ENCODE measurements around the gene RASSF7.
A peak's percentile ranks its signal among the peaks of the same experiment; 100 is the strongest.

RASSF7 gene

DNA sequence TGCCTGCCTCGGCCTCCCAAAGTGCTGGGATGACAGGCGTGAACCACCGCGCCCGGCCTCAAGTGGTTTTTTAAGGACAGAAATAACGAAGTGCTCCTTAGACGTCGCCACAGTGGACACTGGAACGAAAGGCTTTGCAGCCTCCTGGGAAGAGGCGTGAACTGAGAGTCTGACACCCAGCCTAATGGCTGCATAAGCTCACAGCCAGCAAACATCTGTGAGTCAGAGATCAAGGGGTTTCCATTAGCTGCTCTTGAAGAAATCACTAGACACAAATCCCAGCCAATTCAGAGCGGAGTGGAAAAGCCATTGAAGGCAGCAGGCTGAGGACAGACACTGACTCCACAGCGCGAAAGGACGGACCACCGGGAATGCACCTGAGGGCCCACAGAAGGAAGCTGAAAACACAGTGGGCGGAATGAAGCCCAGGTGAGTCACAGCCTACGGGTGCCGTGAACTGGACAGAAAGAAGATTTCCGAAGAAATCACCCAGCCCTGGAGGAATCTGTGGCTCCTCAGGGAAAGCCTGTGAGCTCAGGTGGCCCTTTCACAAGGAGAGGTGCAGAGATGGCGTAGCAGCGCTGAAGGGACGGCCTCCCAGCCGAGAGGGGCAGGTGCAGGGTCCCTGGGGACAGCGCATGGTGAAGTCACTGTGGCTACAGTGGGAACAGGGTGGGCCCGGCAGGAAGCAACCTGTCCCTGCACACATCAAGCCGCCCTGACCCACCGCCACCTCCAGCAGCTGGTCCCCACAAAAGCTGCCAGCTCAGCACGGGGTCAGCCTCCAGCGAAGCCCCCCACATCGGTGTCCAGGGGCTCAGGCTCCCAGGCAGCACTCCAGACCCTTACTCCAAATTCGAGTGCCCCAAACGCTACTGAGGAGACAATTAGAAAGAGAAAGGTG lies 11.8 kb upstream of the RASSF7 start:
- no peak for DNase-seq
- intact Hi-C loops (cut with DNase I): no loop called here

DNA sequence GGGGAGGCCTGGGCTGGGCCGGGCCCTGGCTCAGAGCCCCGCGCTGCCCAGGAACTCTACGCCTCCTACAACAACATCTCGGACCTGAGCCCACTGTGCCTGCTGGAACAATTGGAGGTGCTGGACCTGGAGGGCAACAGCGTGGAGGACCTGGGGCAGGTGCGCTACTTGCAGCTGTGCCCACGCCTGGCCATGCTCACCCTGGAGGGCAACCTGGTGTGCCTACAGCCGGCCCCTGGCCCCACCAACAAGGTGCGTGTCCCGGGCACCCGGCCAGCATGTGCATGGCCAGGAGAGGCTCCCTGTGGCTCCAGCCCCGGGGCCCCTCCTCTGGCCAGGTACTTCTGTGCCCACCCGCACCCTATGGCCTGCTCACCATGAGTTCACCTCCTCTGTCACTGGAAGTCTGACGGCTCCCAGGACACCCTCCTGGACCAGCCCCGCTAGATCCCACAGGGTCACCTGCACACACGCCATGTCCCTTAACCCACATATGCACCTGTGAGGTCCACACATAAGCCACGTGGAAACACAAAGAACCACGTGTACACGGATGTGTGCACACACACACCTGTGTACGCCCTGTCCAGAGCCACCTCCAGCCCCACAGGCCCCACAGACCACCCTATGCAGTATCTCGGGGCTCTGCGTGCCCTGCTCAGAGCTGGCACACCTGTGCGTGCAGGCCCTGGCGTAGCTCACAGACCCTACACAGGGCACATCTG lies 10.6 kb upstream of the RASSF7 start:
- intact Hi-C loops (cut with DNase I): no loop called here
- DNase-seq: no peak

DNA sequence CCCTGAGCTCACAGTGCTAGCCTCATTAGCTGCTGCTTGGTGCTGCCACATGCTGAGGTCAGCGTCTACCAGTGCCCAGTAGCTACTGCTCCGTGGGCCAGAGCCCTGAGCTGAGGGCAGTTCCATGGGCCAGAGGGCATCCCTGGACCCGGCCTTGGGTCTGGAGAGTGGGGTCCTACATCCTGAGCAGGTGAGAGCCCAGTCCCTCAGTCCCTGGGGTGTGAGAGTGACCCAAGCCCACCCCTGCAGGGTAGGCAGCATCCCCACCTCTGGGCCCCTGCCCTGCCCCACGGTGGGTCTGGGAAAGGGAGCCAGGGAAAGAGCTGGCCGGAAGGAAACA lies 10.1 kb upstream of the RASSF7 start:
- intact Hi-C loops (cut with DNase I): no loop called here
- no peak for DNase-seq

DNA sequence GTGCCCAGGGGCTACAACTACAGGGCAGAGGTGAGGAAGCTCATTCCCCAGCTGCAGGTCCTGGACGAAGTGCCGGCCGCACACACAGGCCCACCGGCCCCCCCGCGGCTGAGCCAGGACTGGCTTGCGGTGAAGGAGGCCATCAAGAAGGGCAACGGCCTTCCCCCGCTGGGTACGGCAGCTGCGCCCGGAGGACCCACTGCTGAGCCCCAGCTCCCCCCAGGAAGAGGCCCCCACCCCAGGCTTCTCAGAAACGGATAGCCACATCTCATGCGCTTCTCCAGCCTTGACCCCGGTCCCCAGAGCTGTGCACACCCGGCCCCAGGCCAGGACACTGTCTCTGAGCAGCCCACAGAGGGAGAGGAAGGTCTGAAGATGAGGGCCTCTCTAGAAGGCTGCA lies 9.6 kb upstream of the RASSF7 start:
- no peak for DNase-seq
- intact Hi-C loops (cut with DNase I): no loop called here

DNA sequence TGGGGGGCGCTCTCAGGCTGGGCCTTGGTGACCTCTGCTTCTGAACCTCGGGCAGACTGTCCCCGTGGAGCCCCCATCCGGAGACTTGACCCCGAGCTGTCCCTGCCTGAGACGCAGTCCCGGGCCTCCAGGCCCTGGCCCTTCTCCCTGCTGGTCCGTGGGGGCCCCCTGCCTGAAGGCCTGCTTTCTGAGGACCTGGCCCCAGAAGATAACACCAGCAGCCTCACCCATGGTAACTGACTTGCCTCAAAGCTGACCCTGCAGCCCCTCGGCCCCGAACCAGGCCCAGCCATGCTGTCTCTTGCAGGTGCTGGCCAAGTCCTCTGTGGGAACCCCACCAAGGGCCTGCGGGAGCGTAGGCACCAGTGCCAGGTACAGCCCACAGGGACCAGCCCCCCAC lies 9.2 kb upstream of the RASSF7 start:
- intact Hi-C loops (cut with DNase I): no loop called here

DNA sequence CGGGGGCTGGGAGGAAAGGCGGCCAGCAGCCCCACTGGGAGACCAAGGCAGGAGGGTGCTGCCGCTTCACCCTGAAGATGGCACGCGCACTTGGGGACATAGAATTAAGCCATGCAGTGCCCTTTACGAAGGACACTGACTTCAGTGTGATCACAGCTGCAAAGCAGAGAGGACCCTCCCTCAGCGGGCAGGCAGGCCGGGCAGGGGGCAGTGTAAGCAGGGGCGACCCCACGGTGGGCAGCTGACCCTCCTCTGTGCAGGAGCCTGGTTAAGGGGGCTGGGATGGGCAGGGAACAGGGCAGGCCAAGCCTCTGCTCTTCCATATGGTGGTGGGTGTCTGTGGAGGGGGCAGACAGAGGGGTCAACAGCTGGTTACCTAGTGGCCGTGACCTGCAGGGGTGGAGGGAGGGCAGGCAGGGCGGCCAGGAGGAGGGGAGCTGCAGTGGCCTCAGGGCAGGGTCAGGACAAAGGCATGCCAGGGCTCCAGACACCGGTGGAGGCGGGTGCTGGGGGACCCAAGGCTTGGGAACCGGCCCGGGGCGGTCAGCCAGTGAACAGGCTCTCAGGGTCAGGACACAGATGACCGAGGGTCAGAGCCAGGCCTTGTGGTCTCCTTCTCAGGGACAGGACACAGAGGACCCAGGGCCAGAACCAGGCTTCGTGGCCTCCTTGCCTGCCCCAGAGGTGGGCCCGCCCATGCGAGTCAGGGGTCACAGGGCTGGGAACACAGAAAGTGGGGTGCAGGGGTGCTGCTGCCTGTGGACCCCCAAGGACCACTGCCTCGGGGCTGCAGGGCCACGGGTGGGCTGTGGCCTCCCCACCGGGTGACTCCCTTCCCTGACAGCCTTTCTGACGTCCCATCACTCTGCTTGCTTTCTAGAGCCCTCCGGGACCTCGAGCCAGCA lies 7.4 kb upstream of the RASSF7 start:
- intact Hi-C loops (cut with DNase I): no loop called here
- no peak for DNase-seq

More for the DNA sequence above, 9.2 kb upstream of the RASSF7 start:
- no peak for DNase-seq

DNA sequence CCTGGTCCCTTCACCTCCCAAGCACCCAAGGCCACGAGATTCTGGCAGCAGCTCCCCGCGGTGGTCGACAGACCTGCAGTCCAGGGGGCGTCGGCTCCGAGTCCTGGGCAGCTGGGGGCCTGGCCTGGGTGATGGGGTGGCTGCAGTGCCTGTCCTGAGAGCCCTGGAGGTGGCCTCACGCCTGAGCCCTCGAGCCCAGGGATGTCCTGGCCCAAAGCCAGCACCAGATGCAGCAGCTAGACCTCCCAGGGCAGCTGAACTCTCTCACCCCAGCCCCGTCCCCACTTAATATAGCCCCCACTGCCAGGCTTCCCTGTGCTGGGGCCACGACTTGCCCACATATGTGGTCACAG lies 6.8 kb upstream of the RASSF7 start:
- no peak for DNase-seq
- intact Hi-C loops (cut with DNase I): no loop called here

DNA sequence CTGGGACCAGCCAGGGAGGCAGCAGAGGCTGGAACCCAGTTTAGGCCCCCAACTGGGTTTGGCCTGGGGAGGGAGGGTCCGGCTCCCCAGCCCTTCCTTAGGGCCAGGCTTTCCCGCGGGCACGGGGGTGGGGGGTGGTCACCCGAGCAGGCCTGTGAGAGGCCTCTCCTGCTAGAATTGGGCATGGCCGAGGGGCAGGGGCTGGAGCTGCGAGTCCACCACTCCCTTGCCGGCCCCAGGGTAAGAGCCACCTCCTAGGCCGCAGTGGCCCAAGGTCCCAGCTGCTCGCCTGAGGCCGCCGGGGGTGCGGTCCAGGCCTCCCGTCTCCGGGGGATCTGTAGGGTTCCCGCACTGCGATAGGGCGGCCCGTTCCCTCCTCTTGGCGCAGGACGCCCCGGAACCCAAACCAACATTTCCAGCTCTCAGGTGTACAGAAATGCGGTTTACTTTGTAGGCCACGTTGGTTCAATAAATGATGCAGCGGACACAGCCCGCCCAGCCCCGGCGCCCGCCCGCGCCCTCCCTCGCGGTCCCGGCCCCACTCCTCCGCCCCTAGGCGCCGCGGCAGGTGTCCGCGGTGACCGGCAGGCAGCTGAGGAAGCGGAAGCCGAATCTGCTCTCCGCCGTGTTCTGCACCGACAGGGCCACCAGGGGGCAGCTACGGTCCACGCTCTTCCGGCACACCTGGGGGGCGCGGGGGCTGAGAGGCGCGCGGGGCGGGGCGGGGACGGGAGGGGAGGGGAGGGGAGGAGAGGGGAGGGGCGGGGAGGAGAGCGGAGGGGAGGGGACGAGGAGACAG lies 6.1 kb upstream of the RASSF7 start:
- peak in 40 of 42 donors; percentile 32 to 82 (median 62) for DNase-seq
- intact Hi-C loops (cut with DNase I): no loop called here

DNA sequence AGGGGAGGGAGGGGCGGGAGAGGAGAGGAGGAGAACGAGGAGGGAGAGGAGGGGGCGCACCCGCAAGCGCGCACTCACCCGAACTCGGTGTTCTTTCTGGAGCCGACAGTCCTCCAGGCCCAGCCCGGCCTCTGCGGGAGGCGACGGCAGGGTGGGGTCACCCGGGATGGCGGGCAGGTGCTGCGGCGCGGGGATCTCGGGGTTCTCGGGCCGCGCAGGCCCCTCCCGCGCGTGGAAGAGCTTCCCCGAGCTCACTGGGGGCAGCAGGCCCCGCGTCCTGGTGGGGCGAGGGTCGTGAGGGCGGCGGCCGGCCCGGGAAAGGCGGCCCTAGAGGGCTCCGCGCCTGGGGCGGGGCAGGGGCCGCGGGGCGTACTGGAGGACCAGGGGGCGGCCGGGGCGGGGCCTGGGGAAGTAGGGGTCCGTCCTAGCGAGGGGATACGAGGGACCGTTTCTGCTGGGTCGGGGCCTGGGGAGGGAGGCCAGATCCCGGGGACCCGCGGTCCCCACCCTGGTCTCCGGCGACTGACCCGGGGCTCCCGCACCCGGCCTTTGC lies 5.5 kb upstream of the RASSF7 start:
- no peak for DNase-seq
- intact Hi-C loops (cut with DNase I): no loop called here

DNA sequence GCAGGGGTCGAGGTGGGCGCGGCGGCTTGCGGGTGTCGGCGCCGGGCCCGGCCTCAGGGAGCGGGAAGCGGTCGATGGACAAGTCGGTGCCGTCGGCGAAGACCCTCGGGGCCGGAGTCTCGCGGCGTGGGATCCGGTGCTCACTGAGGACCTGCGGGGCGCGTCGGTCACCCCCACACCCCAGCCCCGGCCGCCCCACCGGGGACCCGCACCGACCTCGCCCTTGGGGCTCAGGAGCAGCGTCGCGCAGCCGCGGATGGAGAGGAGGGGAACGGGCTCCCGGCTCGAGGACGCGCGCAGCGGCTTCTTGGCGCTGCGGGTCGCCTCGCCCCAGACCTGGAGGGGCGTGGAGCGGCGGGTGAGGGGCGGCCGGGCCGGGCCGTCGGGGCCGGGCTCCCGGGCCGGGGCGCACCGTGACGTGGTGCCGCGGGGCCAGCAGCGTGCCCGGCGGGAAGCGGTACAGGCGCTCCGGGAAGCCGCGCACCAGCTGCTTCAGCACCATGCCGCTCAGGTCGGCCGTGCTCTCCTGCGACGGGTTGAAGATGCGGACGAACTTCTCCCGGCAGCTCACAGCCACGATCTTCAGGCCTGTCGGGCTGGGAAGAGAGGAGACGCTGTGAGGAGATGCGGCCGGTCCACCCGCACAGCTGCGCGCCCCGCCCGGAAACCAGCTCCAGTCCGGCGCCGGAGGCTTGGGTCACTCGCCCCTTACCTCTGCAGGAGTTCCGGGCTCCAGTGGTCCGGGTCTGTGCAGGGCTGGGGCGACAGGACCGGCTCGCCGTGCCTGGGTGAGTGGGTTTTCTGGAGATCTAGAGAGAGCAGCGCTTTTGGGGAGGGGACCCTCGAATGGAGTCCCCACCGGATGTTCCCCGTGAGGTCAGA lies 4.7 kb upstream of the RASSF7 start:
- intact Hi-C loops (cut with DNase I): no loop called here
- peak in 1 of 42 donors; percentile 39 for DNase-seq

DNA sequence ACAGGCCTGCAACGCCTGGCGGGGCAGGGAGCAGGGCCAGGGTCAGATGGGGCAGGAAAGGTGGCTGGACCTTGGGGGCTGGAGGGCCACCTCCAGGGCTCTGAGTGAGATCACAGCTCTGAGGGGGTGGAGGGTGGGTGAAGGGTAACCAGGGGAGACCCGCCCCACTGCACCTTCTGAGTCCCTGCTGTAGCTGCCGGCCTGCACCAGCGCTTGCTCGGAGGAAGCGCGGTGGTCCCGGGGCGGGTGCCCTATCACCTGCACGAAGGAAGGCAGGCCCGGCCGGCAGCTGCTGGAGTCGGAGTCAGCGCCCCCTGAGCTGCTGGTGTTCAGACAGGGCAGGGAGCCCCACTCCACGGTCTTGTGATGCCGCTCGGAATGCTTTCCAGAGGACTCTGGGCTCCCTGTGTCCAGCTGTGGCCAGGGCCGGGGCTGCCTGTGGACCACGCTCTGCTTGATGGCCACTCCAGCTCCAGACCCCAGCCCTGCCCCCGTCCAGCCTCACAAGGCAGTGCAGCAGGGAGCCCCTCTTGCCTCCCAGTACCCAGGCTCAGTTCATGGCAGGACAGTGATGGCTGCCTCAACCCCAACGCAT lies 4.0 kb upstream of the RASSF7 start:
- DNase-seq: no peak
- intact Hi-C loops (cut with DNase I): no loop called here

DNA sequence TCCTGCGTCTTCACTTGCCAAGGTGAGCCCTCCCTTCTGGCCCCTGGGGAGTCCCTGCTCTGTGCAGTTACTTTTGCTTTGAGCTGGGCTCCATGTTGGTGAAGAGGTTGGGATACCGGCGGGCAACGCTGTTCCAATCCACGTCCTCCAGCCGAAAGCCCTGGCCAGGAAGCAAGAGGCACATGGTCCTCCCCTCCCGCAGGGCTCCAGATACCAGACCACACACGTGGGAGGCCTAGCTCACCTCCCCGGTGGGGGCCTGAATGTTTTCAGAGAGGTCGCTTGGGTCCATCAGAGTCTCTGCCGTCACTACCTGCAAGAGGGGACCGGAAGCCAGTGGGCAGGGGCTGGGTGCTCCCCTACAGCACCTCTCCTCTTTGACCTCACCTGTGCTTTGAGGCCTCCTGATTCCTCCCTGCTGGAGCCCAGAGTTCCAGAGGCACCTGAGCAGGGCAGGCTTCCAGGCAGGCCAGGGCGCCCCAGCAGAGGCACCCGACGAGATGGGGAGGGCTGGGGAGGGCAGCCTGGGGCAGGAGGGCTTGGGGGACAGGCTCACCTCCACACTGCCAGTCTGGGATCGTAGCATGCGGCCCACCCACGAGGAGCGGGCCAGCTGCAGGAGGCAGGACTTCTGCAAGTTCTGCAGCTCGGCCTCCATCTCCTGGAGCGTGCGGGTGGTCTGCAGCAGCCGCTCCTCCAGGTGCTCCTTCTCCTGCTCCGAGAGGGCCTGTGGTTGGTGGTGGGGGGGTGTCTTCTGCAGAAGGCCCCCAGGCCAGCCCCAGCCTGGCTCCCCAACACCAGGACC lies 3.2 kb upstream of the RASSF7 start:
- intact Hi-C loops (cut with DNase I): no loop called here
- DNase-seq: no peak

DNA sequence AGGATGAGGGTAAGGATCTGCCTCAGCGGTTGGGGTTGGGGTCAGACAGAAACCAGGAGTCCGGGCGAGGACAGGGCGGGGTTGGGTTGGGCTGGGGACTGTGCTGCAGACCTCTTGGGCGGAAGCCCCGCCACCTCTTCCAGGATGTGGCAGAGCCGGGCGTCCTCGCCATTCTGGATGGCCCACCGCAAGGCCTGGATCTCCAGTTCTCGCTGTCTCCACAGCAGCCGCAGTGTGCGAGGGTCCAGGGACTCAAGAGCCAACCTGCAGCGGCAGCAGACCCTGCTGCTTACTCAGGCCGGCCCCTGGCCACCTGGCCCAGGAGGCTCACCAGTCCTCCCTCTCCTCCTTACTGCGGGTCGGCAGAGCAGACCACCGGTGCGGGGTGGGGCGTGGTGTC lies 2.3 kb upstream of the RASSF7 start:
- no peak for DNase-seq

DNA sequence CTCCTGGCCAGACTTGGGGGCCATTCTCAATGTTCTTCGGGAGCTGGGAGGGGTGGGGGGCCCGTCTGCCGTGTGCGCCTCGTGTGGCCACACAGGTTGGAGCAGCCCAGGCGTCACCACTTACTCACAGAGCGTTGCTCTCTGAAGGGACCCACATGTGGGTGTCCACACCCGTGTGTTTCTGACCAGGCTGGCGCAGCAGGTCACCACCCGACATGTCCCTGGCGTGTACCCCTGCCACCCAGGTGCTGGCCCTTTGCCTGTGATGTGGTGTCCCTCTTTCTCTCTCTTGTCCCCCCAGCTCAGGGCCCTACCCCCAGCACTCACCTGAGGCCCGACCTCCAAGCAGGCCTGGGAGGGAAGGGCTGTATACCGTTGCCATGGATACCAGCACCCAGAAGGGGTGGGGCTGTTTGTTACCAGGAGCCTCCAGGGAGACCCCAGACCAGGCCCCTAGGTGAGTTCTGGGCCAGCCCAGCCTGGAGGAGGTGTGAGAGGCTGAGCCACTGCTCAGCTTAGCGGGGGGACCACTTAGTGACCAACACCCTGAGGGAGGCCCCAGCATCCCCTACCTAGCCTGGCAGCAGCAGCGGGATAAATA lies 1.6 kb upstream of the RASSF7 start:
- intact Hi-C loops (cut with DNase I): no loop called here
- DNase-seq: no peak

More for the DNA sequence above, 2.3 kb upstream of the RASSF7 start:
- intact Hi-C loops (cut with DNase I): no loop called here

DNA sequence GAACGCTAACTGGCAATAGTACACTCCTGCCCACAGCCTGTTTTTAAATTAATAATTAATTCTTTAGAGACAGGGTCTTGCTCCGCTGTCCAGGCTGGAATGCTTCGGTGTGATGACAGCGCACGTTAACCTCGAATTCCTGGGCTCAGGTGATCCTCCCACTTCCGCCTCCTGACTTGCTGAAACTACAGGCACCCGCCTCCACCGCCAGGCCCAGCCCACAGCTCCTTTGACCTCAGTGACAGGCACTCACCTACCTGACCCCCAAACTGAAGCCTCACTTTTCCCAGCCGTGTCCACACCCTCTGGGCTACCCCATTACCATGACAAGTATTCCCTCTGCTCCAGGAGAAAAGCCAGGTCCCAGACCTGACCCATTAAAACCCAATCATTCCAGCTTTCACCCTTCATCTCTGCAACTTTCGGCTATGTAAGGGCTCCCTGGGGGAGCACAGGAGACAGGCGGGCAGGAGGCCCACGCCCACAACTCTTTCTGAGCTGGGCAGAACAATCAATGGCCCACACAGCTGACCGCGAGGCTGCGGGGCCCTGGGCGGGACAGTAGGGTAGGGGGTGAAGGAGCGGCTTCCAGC lies 962 bp upstream of the RASSF7 start:
- intact Hi-C loops (cut with DNase I): loop anchor here (10.0 kb wide), 1 partner anchor 135 kb away; the partner anchor contains the start of genes DEAF1 and TMEM80
- peak in 6 of 42 donors; percentile 39 to 54 (median 46) for DNase-seq
